Measurements from ENCODE around the gene DENND6B.

DENND6B gene

GRCh38 chr22:50264104-50264745 is 62.6 kb downstream of the DENND6B start:
- no peak for TF ChIP-seq MAX (IDR thresholded peaks at IDR 0.05)
- no peak for TF ChIP-seq EGR1 (IDR thresholded peaks at IDR 0.05)
- TF ChIP-seq TEAD4 (IDR thresholded peaks at IDR 0.05), result no peak
- TF ChIP-seq NFIC (IDR thresholded peaks at IDR 0.05), result no peak
- TF ChIP-seq REST (IDR thresholded peaks at IDR 0.05; ENCODE audit: low read depth), result no peak
- TF ChIP-seq TCF12 (IDR thresholded peaks at IDR 0.05; ENCODE audit: low read depth), result no peak
- no peak for TF ChIP-seq CREB1 (IDR thresholded peaks at IDR 0.05; ENCODE audit: low read depth)
- no peak for TF ChIP-seq RAD21 (IDR thresholded peaks at IDR 0.05; ENCODE audit: low read depth)
- no peak for TF ChIP-seq CEBPB (IDR thresholded peaks at IDR 0.05)
- no peak for TF ChIP-seq EP300 (IDR thresholded peaks at IDR 0.05; ENCODE audit: borderline replicate concordance)
- TF ChIP-seq FOXM1 (IDR thresholded peaks at IDR 0.05; ENCODE audit: borderline replicate concordance, low read depth), result no peak
- TF ChIP-seq USF1 (IDR thresholded peaks at IDR 0.05), result no peak
- TF ChIP-seq TAF1 (IDR thresholded peaks at IDR 0.05; ENCODE audit: low read depth), result no peak
- TF ChIP-seq YY1 (IDR thresholded peaks at IDR 0.05; ENCODE audit: low read depth), result no peak
- no peak for TF ChIP-seq ZBTB7A (IDR thresholded peaks at IDR 0.05; ENCODE audit: low read depth)

GRCh38 chr22:50262973-50263617 is 63.7 kb downstream of the DENND6B start:
- peak; percentile 75 for TF ChIP-seq NFIC (IDR thresholded peaks at IDR 0.05)
- TF ChIP-seq ZBTB7A (IDR thresholded peaks at IDR 0.05; ENCODE audit: low read depth), result no peak

GRCh38 chr22:50262460-50262911 is 64.3 kb downstream of the DENND6B start:
- TF ChIP-seq USF1 (IDR thresholded peaks at IDR 0.05), result peak; percentile 24; the same call in 1 of the 2 replicates
- TF ChIP-seq TCF12 (IDR thresholded peaks at IDR 0.05; ENCODE audit: low read depth), result 0 out of 2 replicates have a peak, but pooled peaks have one; percentile 48
- TF ChIP-seq ZBTB7A (IDR thresholded peaks at IDR 0.05; ENCODE audit: low read depth), result peak; percentile 69
- TF ChIP-seq RAD21 (IDR thresholded peaks at IDR 0.05; ENCODE audit: low read depth), result no peak

GRCh38 chr22:50261615-50262459 is 65.0 kb downstream of the DENND6B start, which contains the start of gene MAPK12:
MAPK12 (minus strand) TSS chr22:50261683; CDS start chr22:50261509, 174 bp downstream.
- TF ChIP-seq NFIC (IDR thresholded peaks at IDR 0.05) (no peak), USF1 (IDR thresholded peaks at IDR 0.05) (peak; percentile 89)

- TF ChIP-seq YY1 (IDR thresholded peaks at IDR 0.05; ENCODE audit: low read depth), result no peak
- 0 out of 2 replicates have a peak, but pooled peaks have one; percentile 11 for TF ChIP-seq REST (IDR thresholded peaks at IDR 0.05; ENCODE audit: low read depth)
- no peak for TF ChIP-seq USF1 (IDR thresholded peaks at IDR 0.05)
- TF ChIP-seq FOXM1 (IDR thresholded peaks at IDR 0.05; ENCODE audit: borderline replicate concordance, low read depth), result no peak
- peak; percentile 79 for TF ChIP-seq MAX (IDR thresholded peaks at IDR 0.05)
- TF ChIP-seq ZBTB7A (IDR thresholded peaks at IDR 0.05; ENCODE audit: low read depth), result peak; percentile 84
- no peak for TF ChIP-seq TEAD4 (IDR thresholded peaks at IDR 0.05)
These were observed 65.8 kb downstream of the DENND6B start for GRCh38 chr22:50260801-50261614.

All from Ishikawa (cell line).